SU-DHL-6 (cell line): Measurements from ENCODE around the gene SETD5.

Experiments used
- EZH2phosphoT487 ChIP-seq: fragments of 200-600 bp; sonication (generic), shearing (Covaris generic); conservative IDR thresholded peaks from 2 replicates; pipeline ENCODE4 v1.6.1; 2018; ENCODE audit warnings: mild to moderate bottlenecking, antibody characterized with exemption, low read length, moderate library complexity, mixed read lengths
- TF ChIP-seq, protein P1 (sequence below): fragments of 200-600 bp; sonication (generic); IDR thresholded peaks from one replicate; pipeline ENCODE4 v1.5.1; 2017; ENCODE audit warnings: antibody characterized with exemption, mild to moderate bottlenecking, low read length, moderate library complexity; ENCODE audit not compliant: insufficient read depth, poor library complexity, severe bottlenecking

DNA sequence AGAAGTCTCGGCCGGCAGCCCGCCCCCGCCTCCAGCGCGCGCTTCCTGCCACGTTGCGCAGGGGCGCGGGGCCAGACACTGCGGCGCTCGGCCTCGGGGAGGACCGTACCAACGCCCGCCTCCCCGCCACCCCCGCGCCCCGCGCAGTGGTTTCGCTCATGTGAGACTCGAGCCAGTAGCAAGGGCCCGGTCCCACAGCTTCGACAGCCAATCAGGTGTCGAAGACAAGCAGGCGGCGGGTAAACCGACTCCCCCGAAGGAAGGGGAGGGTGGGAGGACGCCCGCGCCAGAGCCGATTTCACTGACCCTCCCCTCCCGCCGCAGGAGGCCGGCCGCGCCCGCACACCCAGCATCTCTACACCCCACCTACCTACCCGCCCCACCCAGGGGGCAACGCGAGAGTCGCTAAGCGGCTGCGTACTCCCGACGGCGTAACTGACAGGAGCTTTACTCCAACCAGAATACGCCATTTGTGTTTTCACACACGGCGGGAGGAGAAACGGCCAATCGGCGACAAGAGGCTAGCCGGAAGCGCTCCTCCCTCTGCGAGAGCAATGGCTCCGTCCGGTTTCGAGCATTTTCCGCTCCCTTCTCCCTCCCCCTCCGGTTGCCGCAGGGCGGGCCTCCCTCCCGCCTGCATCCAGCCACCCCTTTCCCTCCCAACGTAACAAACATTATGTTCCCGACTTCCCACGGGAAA is 633 bp upstream of the SETD5 start:
- TF ChIP-seq, protein P1, sequence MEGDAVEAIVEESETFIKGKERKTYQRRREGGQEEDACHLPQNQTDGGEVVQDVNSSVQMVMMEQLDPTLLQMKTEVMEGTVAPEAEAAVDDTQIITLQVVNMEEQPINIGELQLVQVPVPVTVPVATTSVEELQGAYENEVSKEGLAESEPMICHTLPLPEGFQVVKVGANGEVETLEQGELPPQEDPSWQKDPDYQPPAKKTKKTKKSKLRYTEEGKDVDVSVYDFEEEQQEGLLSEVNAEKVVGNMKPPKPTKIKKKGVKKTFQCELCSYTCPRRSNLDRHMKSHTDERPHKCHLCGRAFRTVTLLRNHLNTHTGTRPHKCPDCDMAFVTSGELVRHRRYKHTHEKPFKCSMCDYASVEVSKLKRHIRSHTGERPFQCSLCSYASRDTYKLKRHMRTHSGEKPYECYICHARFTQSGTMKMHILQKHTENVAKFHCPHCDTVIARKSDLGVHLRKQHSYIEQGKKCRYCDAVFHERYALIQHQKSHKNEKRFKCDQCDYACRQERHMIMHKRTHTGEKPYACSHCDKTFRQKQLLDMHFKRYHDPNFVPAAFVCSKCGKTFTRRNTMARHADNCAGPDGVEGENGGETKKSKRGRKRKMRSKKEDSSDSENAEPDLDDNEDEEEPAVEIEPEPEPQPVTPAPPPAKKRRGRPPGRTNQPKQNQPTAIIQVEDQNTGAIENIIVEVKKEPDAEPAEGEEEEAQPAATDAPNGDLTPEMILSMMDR: no peak
- no peak for TF ChIP-seq EZH2phosphoT487
